Astrocyte (in vitro differentiated cells and primary cell): ENCODE data around the gene CD3E. TPM values are rescaled to one million over a fixed set of nuclear protein-coding genes. Genes with fewer than 3 reads are reported as not detected.
A peak's percentile ranks its signal among the peaks of the same experiment; 100 is the strongest.

Experiments
- DNase-seq: peaks from one replicate; pipeline ENCODE4 v3.0.0-alpha.2; 2010; ENCODE audit warnings: low read depth
- FAIRE-seq: peaks from 2 replicates; lab custom pipeline; 2011; peaks lifted over from hg19 to GRCh38; lab: Jason Lieb, UNC
- H2AFZ ChIP-seq: 2 replicates; pipeline ENCODE4 v1.6.0; 2012; ENCODE audit warnings: low read depth, low read length, inconsistent platforms
- H3K27ac ChIP-seq: 2 replicates; pipeline ENCODE4 v1.5.1; 2011; ENCODE audit warnings: low read depth, low read length, inconsistent platforms
- H3K27me3 ChIP-seq: 2 replicates; pipeline ENCODE4 v1.6.0; 2011; ENCODE audit warnings: low read length, inconsistent platforms; ENCODE audit not compliant: insufficient read depth
- H3K36me3 ChIP-seq: 2 replicates; pipeline ENCODE4 v1.5.1; 2011; ENCODE audit warnings: low read length, inconsistent platforms; ENCODE audit not compliant: insufficient read depth
- H3K4me1 ChIP-seq: 2 replicates; pipeline ENCODE4 v1.5.1; 2011; ENCODE audit warnings: low read length, inconsistent platforms; ENCODE audit not compliant: insufficient read depth
- H3K4me2 ChIP-seq: 2 replicates; pipeline ENCODE4 v1.6.0; 2012; ENCODE audit warnings: low read length, inconsistent platforms
- H3K4me3 ChIP-seq: 2 replicates; pipeline ENCODE4 v1.5.1; 2011; ENCODE audit warnings: low read depth, mild to moderate bottlenecking, low read length, inconsistent platforms; ENCODE audit not compliant: insufficient read depth
- H3K79me2 ChIP-seq: 2 replicates; pipeline ENCODE4 v1.6.0; 2012; ENCODE audit warnings: mild to moderate bottlenecking, low read length, inconsistent platforms; ENCODE audit not compliant: insufficient read depth
- H3K9ac ChIP-seq: 2 replicates; pipeline ENCODE4 v1.6.0; 2012; ENCODE audit warnings: mild to moderate bottlenecking, low read length, inconsistent platforms
- H3K9me3 ChIP-seq: 2 replicates; pipeline ENCODE4 v1.5.1; 2012; ENCODE audit warnings: low read depth, mild to moderate bottlenecking, low read length, inconsistent platforms; ENCODE audit not compliant: insufficient read depth
- H4K20me1 ChIP-seq: 2 replicates; pipeline ENCODE4 v1.6.0; 2012; ENCODE audit warnings: low read length, inconsistent platforms; ENCODE audit not compliant: insufficient read depth
- H3K27ac Mint-ChIP-seq: one replicate; pipeline ENCODE4 v1.8.0; 2021; ENCODE audit warnings: mild to moderate bottlenecking, mixed read lengths; ENCODE audit not compliant: unreplicated experiment
- H3K27me3 Mint-ChIP-seq: one replicate; pipeline ENCODE4 v1.8.0; 2021; ENCODE audit warnings: low read depth, mixed read lengths; ENCODE audit not compliant: unreplicated experiment
- H3K36me3 Mint-ChIP-seq: one replicate; pipeline ENCODE4 v1.8.0; 2021; ENCODE audit warnings: low read depth, mixed read lengths; ENCODE audit not compliant: unreplicated experiment
- H3K4me1 Mint-ChIP-seq: one replicate; pipeline ENCODE4 v1.8.0; 2021; ENCODE audit warnings: low read depth, mixed read lengths; ENCODE audit not compliant: unreplicated experiment
- H3K4me3 Mint-ChIP-seq: one replicate; pipeline ENCODE4 v1.8.0; 2021; ENCODE audit warnings: mild to moderate bottlenecking, moderate library complexity, mixed read lengths; ENCODE audit not compliant: unreplicated experiment
- H3K9me3 Mint-ChIP-seq: one replicate; pipeline ENCODE4 v1.8.0; 2021; ENCODE audit warnings: mild to moderate bottlenecking, mixed read lengths; ENCODE audit not compliant: unreplicated experiment
- EZH2 ChIP-seq: IDR thresholded peaks from 2 replicates; pipeline ENCODE4 v1.6.1; 2012; ENCODE audit warnings: mild to moderate bottlenecking, low read length, inconsistent platforms; ENCODE audit not compliant: insufficient read depth
- total RNA-seq: library from RNA; stranded (reverse); gene quantifications from 2 replicates; pipeline ENCODE4 v1.2.1, GENCODE V29; 2021
- TF ChIP-seq, protein P1 (sequence below): IDR thresholded peaks from 2 replicates; pipeline ENCODE4 v1.5.1; 2011; ENCODE audit warnings: low read depth, mild to moderate bottlenecking, inconsistent platforms, low read length, moderate library complexity; ENCODE audit not compliant: insufficient read depth

The CD3E gene
- total RNA-seq, 1 donor from 2014 or later, result not detected

- Mint-ChIP-seq H3K27ac (no peak overlapping the region), H3K36me3 (no peaks in the 10 kb centered on the region), H3K4me3 (no peak overlapping the region), H3K9me3 (no peaks in the 10 kb centered on the region), H3K4me1 (no peaks in the 10 kb centered on the region), H3K27me3 (peaks cover 39% of the 10 kb centered on the region)
- DNase-seq (no peak), FAIRE-seq (no peak)
- no peak overlapping the region for H3K27ac ChIP-seq
- no peaks in the 10 kb centered on the region for H4K20me1 ChIP-seq
- H3K4me2 ChIP-seq, result no peak overlapping the region
- H3K9me3 ChIP-seq, result no peaks in the 10 kb centered on the region
- H3K4me3 ChIP-seq, result no peak overlapping the region
- no peaks in the 10 kb centered on the region for H3K4me1 ChIP-seq
- H3K27me3 ChIP-seq, result peaks cover 13% of the 10 kb centered on the region
- no peak overlapping the region for H2AFZ ChIP-seq
- no peaks in the 10 kb centered on the region for H3K36me3 ChIP-seq
- H3K79me2 ChIP-seq, result no peaks in the 10 kb centered on the region
- H3K9ac ChIP-seq, result no peak overlapping the region
- TF ChIP-seq, protein P1, sequence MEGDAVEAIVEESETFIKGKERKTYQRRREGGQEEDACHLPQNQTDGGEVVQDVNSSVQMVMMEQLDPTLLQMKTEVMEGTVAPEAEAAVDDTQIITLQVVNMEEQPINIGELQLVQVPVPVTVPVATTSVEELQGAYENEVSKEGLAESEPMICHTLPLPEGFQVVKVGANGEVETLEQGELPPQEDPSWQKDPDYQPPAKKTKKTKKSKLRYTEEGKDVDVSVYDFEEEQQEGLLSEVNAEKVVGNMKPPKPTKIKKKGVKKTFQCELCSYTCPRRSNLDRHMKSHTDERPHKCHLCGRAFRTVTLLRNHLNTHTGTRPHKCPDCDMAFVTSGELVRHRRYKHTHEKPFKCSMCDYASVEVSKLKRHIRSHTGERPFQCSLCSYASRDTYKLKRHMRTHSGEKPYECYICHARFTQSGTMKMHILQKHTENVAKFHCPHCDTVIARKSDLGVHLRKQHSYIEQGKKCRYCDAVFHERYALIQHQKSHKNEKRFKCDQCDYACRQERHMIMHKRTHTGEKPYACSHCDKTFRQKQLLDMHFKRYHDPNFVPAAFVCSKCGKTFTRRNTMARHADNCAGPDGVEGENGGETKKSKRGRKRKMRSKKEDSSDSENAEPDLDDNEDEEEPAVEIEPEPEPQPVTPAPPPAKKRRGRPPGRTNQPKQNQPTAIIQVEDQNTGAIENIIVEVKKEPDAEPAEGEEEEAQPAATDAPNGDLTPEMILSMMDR, result peak; percentile 52
- TF ChIP-seq EZH2, result no peak
Observed at GRCh38 chr11:118353084-118353710, 48.7 kb downstream of the CD3E start.

DNA sequence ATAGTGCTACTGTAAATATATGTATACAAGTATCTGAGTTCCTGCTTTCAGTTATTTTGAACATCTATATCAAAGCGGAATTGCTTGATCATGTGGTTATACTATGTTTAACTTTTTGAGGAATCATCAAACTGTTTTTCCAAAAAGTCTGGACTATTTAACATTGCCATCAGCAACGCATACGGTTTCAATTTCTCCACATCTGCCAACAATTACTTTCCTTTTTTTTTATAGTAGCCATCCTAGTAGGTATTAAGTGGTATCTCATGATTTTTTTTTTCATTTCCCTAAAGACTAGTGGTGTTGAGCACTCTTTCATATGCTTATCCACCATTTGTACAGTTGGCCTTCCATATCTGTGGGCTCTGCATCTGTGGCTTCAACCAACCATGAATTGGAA, 53.5 kb downstream of the CD3E start:
- H3K9ac ChIP-seq, result no peak overlapping the region
- no peak overlapping the region for H3K4me3 ChIP-seq
- H3K9me3 ChIP-seq, result no peaks in the 10 kb centered on the region
- Mint-ChIP-seq H3K4me3 (no peak overlapping the region), H3K27me3 (peaks cover 8% of the 10 kb centered on the region), H3K36me3 (no peaks in the 10 kb centered on the region), H3K27ac (no peak overlapping the region), H3K9me3 (no peaks in the 10 kb centered on the region), H3K4me1 (peaks cover 9% of the 10 kb centered on the region)
- no peak for TF ChIP-seq EZH2
- TF ChIP-seq, protein P1, result no peak
- no peaks in the 10 kb centered on the region for H3K27me3 ChIP-seq
- no peak for DNase-seq
- no peak overlapping the region for H3K27ac ChIP-seq
- no peak overlapping the region for H3K4me2 ChIP-seq
- FAIRE-seq, result no peak
- no peaks in the 10 kb centered on the region for H3K36me3 ChIP-seq
- peaks cover 36% of the 10 kb centered on the region for H3K79me2 ChIP-seq
- peaks cover 3% of the 10 kb centered on the region for H3K4me1 ChIP-seq
- H2AFZ ChIP-seq, result no peak overlapping the region
- H4K20me1 ChIP-seq, result peaks cover 13% of the 10 kb centered on the region

GRCh38 chr11:118359295-118359958, 54.9 kb downstream of the CD3E start, which contains the start of gene UBE4A:
TSS of gene UBE4A (plus strand) at chr11:118359600. CDS start at chr11:118365081, 5,481 bp downstream.
- peaks cover 9% of the 10 kb centered on the region for H3K4me1 Mint-ChIP-seq
- H3K9me3 Mint-ChIP-seq, result no peaks in the 10 kb centered on the region

More at GRCh38 chr11:118359295-118359958, 54.9 kb downstream of the CD3E start, which contains the start of gene UBE4A:
- H3K36me3 ChIP-seq, result peaks cover 2% of the 10 kb centered on the region
- H3K4me3 ChIP-seq, result peak within 1 kb of the TSS; percentile 100
- H3K36me3 Mint-ChIP-seq, result no peaks in the 10 kb centered on the region
- H3K27me3 Mint-ChIP-seq, result peaks cover 8% of the 10 kb centered on the region
- H3K27me3 ChIP-seq, result no peaks in the 10 kb centered on the region
- DNase-seq, result peak; percentile 85
- H3K27ac Mint-ChIP-seq, result peak within 1 kb of the TSS; percentile 63
- H3K27ac ChIP-seq, result peak within 1 kb of the TSS; percentile 66
- peak within 1 kb of the TSS; percentile 96 for H3K4me3 Mint-ChIP-seq
- H3K4me1 ChIP-seq, result peaks cover 3% of the 10 kb centered on the region
- H3K9me3 ChIP-seq, result no peaks in the 10 kb centered on the region
- H3K79me2 ChIP-seq, result peaks cover 49% of the 10 kb centered on the region
- H3K4me2 ChIP-seq, result peak within 1 kb of the TSS; percentile 89
- TF ChIP-seq, protein P1, result no peak
- no peak for TF ChIP-seq EZH2
- peaks cover 20% of the 10 kb centered on the region for H4K20me1 ChIP-seq
- peak within 1 kb of the TSS; percentile 99 for H2AFZ ChIP-seq
- peak; percentile 26 for FAIRE-seq
- peak within 1 kb of the TSS; percentile 97 for H3K9ac ChIP-seq
